Fibroblast of skin of scalp (primary cell): ENCODE data around the gene NUP58. TPM values are rescaled to one million over a fixed set of nuclear protein-coding genes. Genes with fewer than 3 reads are reported as not detected.

Experiments used
- DNase-seq: peaks from one replicate; pipeline ENCODE4 v3.0.0-alpha.2; 2013
- polyA plus RNA-seq, 2 experiments: library from polyadenylated mRNA; unstranded; fragments of 120-200 nt; gene quantifications; one replicate each; pipeline ENCODE4 v1.2.1, GENCODE V29; 2013; ENCODE audit not compliant: insufficient read length in 2 of 2

NUP58 gene, protein sequence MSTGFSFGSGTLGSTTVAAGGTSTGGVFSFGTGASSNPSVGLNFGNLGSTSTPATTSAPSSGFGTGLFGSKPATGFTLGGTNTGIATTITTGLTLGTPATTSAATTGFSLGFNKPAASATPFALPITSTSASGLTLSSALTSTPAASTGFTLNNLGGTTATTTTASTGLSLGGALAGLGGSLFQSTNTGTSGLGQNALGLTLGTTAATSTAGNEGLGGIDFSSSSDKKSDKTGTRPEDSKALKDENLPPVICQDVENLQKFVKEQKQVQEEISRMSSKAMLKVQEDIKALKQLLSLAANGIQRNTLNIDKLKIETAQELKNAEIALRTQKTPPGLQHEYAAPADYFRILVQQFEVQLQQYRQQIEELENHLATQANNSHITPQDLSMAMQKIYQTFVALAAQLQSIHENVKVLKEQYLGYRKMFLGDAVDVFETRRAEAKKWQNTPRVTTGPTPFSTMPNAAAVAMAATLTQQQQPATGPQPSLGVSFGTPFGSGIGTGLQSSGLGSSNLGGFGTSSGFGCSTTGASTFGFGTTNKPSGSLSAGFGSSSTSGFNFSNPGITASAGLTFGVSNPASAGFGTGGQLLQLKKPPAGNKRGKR
- polyA plus RNA-seq (2013, experiment 1 of 2; ENCODE audit: insufficient read length) = 31.8 TPM
- polyA plus RNA-seq (2013, experiment 2 of 2; ENCODE audit: insufficient read length) = 35.9 TPM

DNA sequence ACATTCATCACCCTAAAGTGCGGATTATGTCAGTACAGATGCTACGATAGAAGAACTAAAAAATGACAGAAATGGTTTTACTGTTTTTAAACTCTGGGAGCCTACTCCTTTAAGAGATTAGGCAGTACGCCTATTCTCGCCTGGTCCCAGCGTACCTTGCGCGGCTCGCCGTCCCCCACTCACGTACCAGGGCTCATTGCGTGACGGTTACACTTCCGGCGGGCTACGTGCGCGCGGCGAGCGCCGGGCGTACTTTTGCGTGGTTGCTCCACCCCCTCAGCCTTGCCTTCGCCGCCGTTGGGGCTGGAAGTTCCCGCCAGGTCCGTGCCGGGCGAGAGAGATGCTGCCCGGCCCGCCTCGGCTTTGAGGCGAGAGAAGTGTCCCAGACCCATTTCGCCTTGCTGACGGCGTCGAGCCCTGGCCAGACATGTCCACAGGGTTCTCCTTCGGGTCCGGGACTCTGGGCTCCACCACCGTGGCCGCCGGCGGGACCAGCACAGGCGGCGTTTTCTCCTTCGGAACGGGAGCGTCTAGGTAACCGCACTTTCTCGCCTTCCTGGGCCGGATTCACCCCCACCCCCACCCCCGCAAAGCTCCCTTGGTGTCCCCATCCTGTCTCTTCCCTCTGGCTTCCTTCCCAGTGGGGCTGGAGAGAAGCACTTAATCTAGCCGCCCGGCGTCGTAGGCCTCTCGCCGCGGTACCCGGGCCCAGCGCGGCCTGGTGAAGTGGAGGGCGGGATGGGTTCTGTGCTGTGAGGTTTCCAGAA lies at the start of gene NUP58:
Gene NUP58, plus strand, starts transcription at position 279 of the 767 bp plus-strand sequence. Its CDS starts 149 bp downstream, at position 428.
- peak; percentile 96 for DNase-seq

DNA sequence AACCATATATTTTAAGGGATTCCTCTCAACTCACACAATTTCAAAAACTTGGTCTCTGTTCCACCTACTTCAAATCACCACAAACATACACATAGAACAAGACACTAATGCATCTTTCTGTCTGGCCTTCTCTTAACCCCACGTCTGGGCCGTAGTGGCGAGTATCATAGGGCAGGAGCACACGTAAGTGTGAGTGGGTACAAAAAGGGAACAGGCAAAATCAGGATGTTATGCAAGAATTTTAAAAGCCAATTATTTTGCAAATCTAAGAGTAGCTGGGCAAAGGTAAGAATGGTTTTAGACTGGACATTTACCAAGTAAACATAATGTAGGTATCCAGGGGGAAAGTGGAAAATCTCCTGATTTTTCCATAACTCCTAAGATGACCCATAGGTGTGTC lies 49.2 kb upstream of the NUP58 start:
- no peak for DNase-seq

DNA sequence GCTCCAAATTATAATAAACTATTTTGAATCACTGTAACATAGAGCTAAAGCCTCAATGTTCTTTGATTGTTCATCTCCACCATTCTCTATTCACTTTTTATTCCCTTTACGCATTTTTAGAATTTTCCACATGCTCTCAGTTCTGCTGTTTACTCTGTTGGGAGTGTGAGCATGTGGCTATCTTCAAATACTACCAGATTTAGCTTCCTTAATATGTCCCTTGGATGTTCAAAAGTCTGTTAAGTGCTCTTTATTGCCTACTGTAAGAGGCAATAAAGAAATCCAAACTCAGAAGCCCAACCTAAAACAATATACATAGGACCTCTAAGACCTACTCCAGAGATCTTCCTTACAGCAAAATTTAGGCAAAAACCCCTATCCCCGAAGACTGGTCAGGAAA lies 48.7 kb upstream of the NUP58 start:
- no peak for DNase-seq

DNA sequence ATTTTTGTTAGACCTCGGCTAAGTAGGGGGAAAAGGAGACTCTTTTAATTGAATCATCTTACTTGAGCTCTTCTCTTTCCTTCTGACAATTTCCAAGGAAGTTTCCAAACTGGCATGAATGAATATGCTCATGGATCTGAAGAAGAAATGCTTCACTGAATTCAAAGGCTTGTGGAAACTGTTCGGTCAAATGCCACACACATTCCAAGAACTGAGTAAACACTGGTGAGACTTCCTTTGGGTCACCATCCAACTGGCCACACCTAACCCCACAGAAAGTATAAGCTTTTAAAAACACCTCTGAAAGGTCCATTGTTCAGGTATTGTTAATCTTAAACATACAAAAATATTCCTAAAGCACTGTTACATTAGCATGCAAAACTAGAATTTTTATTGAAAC lies 47.7 kb upstream of the NUP58 start:
- DNase-seq = no peak

DNA sequence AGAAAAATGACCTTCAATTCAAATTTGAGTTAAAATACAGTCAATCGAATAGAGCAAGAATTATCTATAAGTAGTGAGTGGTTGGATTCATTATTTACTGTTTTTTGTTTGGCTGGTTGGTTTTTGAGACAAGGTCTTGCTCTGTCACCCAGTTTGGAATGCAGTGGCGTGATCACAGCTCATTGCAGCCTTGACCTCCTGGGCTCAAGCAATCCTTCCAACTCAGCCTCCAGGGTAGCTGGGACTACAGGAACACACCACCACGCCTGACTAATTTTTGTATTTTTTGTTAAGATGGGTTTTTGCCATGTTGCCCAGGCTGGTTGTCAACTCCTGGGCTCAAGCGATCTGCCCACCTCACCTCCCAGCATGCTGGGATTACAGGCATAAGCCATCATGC lies 39.2 kb upstream of the NUP58 start:
- DNase-seq = no peak

DNA sequence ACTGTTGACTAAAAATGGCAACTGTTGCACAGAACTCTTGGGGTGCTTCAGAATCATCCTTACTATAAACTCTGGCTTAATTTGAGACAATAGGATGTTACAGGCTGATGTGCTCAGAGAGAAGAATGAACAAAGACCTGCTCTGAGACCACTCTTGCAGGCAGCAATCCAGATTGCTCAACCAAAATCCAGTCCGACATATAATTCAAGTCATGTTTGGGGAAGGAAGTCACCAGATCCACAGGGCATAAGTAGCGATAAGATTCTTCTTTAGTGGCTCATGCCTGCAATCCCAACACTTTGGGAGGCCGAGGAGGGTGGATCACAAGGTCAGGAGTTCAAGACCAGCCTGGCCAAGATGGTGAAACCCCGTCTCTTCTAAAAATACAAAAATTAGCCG lies 34.7 kb upstream of the NUP58 start:
- no peak for DNase-seq

DNA sequence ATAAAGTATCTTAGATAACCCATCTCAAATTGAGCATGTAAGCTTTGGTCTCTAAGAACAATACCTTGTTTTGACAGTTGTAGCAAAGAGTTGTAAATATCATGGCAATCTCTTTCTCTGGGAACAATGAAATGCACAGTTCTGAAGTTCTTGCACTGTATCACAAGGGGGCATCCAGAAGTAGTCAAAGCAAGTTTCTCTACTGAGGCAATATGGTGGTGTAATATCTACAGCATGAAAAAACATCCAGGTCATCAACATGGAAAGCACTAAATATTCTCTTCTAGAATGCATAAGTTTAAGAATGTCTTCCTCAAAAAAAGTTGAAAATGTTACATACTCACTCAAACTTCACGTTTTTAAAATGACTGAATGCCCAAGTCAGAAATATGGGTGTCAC lies 33.7 kb upstream of the NUP58 start:
- peak; percentile 6 for DNase-seq

DNA sequence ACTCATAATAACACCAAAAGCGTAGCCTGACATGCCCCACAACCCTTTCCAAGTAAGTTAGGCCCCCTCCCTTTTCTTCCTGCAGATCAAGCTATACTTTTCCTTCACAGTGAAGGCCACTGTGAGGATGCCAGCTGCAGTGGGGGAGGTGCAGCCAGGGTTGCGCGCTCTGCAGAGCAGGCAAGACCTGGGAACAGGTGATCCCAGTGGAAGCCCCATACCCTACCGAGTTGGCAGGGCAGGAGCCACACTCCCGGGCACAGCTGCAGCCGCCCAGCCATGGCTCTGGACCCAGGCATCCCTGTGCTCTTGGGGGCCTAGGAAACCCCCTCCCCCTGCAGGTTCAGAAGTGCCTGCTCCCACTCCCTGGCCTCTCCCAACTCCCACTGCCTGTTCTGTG lies 32.9 kb upstream of the NUP58 start:
- no peak for DNase-seq

DNA sequence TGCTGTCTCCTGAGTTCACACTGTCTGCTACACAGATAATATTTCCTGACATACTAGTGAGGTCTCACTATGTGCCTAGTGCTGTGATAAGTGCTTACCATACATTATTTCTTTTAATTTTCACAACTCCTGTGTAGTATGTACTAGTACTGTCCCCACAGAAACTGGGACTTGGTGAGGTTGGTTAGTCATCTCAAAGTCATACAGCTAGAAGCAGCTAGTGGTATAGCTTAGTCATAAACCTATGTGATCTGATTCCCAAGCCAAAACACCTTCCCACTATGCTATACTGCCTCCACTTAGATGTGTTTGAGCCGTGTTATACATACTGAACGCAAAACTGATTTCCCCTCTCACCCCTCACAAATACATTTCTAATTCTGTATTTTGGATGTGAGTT lies 24.7 kb upstream of the NUP58 start:
- peak; percentile 8 for DNase-seq

DNA sequence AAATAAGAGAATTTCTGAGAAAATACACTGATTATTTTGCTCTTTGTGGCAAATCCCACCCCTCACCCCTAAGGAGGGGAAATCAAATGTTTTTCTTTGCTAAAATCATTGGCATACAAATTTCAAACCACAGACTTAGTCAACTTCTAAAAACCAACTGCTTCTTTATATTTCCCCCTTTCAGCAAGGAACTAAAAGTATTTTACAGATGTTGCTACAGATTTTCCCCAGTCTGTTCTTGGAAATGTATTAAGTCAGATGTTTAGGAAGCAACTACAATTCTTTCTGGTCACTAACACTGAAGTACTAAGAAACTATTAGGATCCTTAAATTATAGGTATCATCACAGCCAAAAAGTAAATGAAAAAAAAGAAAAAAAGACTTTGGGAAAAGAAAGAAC lies 21.0 kb upstream of the NUP58 start:
- no peak for DNase-seq

DNA sequence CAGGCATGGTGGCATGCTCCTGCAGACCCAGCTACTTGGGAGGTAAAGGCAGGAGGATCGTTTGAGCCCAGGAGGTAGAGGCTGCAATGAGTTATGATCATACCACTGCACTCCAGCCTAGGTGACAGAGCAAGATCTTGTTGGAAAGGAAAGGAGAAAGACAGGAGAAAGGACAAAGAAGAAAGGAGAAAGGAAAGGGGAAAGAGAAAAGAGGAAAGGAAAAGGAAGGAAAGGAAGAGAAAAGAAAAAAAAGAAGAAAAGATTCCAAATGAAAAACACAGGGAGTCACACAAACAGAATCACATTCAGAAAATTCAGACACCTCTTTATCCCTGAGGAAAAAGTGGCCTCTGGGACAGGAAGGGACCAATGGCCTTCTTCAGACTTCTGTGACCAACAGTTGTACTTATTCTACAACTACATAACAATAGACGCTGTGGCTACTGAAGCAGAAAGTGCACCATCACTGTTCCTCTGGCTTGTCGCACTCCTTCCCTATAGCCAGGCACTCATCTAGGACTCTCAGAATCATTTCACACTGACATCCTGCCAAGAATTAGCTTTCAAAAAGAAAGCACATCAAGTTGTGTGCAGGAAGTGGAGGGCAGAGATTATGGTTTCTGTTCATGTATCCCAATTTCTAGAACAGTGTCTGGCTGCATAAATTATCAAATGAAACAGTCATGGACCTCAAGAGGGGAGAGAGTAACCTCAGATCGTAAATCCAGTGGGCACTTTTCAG lies 20.1 kb upstream of the NUP58 start:
- DNase-seq = no peak

DNA sequence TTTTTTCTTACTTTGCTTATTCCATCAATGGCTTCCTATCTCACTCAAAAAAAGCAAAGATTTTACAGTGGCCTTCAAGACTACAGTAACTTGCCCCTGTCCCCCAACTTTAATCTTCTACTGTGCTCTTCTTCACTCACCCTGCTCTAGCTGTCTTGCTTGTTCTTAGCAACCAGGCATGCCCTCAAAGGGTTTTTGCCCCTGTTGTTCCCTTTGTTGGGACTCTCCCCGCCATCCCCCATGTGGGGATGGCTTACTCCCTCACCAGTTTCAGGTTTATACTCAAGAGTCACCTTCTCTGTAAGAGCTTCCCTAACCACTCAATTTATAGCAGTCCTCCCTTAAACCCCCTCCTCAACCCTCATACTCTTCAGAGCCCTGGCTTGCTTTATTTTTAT lies 19.5 kb upstream of the NUP58 start:
- DNase-seq = no peak

DNA sequence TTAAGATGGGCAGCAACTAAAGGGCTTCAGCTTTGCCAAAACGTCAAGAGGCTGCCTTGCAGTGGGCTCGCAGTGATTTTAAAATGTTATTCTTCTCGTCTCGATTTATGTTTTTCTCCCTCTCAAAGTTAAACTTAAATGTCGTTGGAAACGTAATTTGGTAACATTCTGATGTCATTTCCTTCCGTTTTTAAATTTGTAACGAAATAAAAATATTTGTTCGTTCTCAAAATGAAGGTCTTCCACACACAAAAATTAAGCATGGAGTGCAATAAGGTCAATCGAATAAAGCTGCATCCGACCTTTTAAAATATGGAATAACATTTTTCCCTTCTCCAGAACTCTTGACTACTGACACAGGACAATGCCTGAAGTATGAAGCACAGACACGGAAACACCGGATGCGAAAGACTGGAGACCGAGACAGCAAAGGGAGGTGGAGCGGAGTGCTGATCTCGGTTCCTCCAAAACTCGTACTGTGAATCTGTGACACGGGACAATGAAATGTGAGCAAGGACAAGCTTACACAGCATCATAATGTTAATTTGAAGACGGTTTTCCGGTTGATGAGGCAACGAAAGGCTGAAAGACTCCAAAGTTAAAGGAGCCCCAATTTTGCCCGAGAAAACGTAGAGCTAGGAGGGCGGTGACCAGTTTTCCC lies 15.0 kb upstream of the NUP58 start:
- peak; percentile 44 for DNase-seq

DNA sequence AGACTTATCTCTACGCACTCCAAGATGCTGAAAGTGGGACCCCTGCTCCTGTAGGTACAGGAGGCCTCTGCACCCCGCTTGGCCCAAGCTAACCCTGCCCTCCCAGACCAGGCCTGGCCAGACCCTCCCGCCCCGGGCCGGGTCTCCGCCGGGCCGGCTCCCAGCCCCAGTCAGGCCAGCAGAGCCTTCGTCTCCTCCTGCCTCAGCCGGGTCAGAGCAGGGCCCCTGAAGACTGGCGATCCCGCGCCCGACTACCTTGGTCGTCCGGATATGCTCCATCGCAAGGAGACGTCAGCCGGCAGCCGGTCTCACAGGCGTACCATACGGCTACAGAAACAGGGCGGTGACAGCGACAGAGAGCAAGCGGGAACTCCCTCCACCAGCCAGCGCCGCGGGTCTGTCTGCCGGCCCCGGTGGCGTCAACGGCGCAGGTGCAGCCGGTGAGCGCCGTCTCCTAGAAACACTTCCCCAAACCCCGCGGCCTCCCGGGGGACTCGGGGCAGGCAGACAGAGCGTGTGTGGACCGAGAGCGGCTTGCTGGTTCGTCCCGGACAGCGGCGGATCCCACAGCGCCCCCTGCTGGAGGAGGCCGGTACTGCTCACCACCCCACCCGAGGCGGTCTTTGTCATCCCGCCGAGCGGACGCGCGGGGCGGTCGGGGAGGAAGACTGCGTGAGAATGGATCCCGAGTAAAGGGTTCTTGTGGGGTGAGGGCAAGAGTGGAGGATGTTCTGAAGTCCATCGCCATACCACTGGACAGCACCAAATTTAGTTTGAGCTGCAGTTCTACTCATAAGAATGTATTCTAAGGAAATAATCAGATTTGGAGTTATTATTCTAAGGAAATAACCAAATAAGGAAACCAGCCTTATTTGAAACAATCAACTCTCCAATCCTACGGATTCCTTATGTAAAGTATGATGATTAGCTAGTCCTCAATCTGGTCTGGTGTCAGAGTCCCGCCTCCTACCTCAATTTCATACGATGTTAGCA lies 14.2 kb upstream of the NUP58 start, which contains the start of gene MTMR6:
Gene MTMR6, minus strand, starts transcription at position 520 of the 993 bp plus-strand sequence. Its CDS starts 241 bp downstream, at position 279.
- DNase-seq = peak; percentile 85

DNA sequence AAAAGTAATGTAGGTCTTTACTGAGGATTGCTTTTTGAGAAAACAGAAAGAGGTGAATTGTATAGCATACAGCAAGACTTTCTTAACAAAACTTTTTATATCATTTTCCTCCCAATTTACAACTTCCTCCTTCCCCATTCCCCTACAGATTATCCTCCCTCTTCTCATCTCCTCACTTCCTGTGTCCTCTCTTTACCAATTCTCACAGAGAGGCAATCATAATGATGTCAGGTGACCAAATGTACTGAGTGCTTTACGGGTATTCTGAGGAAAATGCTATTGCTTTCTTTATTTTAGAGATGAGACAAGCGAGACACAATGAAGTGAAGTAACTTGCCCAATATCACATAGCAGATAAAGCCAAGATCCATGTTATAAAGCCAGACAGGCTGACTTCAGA lies 12.5 kb upstream of the NUP58 start:
- DNase-seq = no peak

DNA sequence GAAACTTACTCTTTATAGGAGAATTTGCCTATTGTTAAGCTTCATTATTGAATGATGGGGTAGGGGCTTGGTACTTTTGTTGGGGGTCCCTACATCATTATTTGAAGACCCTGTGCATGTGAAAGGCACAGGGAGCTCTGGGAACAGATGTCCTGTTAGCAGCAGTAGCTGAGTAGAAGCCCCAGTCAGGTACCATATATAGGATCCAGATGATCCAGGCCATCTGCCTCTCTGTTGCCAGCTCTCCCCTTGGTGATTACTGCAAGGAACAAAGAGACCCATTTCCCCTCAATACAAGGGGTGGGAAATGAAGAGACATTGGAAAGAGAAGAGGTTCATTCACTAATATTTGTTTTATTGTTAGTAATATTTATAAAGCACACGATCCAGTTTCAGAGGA lies 9.7 kb upstream of the NUP58 start:
- DNase-seq = no peak

DNA sequence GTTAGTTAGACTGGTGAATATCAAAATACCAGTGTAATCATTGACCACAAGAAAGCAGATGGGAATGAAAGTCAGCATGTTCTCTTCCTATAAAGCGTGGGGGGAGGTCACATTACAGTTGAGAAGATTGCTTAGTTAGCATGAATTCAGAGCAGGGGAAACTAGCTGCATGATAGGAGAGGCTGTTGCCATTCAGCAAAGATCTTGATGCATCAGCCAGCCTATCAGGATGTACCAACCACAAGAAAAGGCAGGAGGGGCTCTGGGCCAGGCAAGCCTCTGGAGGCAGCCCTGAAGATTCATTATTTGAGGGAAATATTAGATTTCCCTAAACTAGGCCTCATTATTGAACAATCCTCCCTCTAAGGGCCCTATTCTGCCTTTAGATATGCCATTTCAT lies 9.1 kb upstream of the NUP58 start:
- DNase-seq = no peak

DNA sequence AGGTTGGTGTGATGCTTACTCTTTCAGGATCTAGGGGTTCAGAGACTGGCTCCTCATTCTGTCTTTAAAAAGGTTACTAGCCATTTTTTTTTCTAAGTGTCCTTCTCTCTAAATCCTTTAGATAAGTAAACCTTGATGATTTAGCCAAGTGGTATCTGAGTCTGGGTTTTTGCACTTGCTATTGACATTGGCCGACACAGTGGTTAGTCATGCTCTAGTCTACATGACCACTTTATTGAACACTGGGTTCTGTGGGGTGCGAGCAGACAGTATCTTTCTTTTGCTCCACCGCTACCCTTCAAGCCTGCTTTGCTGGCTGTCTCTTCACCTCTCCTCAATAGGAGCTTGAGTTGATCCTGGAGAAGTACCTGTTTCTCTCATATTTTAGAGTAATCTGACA lies 6.2 kb upstream of the NUP58 start:
- DNase-seq = no peak

DNA sequence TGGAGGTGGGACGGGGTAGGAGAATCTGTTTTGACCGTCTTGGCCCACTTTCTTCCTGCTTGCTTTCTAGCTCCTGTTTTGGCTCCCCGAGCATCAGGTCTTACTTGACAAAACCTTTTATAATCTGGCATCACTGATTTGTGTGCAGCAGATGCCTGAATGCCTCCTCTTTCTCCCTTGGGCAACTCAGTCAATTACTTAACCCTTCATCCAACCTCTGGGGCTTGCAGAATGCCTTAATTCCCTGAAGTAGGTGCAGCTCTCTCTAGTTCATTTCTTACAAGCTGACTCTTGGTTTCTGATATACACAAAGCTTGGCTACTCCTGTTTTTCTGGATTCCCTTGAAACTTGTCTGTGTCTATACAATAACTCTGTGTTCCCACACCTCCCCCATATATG lies 5.7 kb upstream of the NUP58 start:
- DNase-seq = no peak

DNA sequence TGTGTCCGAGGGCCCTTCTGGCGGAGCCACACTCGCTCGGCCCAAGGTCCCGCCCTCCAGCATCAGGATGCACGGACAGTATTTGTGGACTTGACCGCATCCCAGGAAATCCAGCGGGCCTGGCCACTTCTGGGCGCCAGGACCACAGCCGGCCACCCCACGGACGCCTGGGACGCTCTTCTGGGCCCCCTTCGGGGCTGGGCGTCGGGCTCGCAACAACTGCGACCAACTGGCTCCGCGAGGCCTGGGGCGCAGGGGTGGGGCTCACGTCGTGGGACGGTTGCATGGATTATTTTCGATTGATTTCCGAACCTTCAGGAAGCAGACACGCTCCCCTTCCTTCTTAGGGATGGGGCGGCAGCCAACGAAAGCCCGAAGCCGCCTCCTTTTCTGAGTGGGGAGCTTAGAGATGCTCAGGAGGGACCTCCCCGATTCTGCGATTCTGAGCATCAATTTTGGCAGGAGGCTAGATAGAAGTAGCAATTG lies 521 bp upstream of the NUP58 start:
- DNase-seq = no peak

DNA sequence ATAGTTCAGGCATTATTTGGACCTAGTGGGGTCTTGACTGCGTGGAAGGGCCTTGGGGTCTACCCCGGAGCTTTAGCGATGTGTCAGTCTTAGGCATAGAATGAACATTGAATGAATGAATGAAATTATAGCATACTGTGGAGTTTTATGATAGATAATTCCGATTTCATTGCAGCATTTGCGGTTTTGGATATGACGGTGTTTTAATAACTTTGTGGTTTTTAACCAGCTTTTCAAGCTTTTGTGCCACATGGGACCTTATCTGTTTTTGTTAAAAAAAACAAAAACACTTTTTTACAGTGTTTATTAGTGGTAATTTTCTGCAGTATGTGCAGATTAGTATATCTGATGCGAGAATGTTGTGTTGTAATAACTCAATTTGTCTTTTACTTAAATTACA lies 696 bp downstream of the NUP58 start:
- DNase-seq = no peak
